Measurements from ENCODE around the gene PCBP1.

DNA sequence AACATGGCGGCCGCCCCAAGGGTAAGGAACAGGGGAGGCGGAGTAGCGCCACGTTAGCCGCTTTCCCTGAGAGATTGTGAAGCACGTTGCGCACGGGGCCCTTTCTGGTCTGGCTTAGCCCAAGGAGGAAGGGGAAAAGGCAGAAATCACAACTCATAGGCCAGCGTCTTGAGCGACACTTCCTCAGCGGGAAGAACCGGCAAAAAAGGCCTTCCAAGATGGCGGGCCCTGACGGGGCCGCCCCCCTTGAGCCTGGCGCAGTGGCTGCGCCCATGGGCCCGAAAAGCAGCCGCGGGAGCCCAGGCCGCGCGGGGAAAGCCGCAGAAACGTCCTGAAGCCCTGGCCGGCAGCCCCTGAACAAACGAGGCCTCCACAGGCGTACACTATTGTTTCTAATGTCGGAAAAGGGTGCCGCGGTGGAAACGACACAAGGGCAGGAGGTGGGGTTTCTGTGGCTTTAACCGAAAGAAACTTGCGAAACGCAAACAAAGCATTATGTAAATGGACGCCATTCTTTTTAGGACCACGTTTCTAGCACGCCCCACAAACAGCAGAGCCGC lies 919 bp upstream of the PCBP1 start:
- TF ChIP-seq EP300 (IDR thresholded peaks at IDR 0.05) = no peak
- peak; percentile 53 for TF ChIP-seq POLR2AphosphoS5 (IDR thresholded peaks at IDR 0.05)
